Epithelial cell of esophagus (primary cell): Measurements from ENCODE around the gene ENOX1.

Experiments
- DNase-seq: peaks from one replicate; pipeline ENCODE4 v3.0.0; 2010; ENCODE audit warnings: low read depth
- H3K4me3 ChIP-seq: 2 replicates; pipeline ENCODE4 v1.5.1; 2011; ENCODE audit warnings: mild to moderate bottlenecking, low read length, control low read depth
- TF ChIP-seq, protein P1 (sequence below): IDR thresholded peaks from 2 replicates; pipeline ENCODE4 v1.5.1; 2011; ENCODE audit warnings: low read depth, mild to moderate bottlenecking, low read length, control low read depth, inconsistent platforms; ENCODE audit not compliant: insufficient read depth; ENCODE audit errors: missing control alignments

The ENOX1 gene

DNA sequence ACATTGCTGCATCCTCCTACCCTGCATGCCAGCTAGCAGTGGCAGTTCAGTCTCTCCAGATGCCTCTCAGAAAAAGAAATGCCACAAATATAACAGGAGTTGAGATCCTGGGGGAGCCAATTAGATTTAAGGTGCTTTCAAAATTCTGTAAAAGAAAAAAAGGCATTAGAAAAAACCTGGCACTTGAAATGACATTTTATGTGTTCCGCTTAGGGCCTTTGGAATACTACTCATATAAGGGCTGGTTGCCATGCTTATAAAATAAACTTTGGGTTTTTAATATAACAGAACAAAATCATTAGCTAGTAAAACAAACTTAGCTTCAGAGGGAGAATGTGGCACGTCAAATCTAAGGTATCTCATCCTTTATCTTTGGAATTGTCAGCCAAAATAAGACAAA is 104.1 kb downstream of the ENOX1 start:
- TF ChIP-seq, protein P1, sequence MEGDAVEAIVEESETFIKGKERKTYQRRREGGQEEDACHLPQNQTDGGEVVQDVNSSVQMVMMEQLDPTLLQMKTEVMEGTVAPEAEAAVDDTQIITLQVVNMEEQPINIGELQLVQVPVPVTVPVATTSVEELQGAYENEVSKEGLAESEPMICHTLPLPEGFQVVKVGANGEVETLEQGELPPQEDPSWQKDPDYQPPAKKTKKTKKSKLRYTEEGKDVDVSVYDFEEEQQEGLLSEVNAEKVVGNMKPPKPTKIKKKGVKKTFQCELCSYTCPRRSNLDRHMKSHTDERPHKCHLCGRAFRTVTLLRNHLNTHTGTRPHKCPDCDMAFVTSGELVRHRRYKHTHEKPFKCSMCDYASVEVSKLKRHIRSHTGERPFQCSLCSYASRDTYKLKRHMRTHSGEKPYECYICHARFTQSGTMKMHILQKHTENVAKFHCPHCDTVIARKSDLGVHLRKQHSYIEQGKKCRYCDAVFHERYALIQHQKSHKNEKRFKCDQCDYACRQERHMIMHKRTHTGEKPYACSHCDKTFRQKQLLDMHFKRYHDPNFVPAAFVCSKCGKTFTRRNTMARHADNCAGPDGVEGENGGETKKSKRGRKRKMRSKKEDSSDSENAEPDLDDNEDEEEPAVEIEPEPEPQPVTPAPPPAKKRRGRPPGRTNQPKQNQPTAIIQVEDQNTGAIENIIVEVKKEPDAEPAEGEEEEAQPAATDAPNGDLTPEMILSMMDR, result no peak
- no peak for DNase-seq
- H3K4me3 ChIP-seq, result no peak overlapping the region

GRCh38 chr13:43676320-43676719 is 110.5 kb downstream of the ENOX1 start:
- H3K4me3 ChIP-seq, result no peak overlapping the region
- DNase-seq, result no peak
- TF ChIP-seq, protein P1, result no peak

- DNase-seq, result no peak
- H3K4me3 ChIP-seq, result no peak overlapping the region
- TF ChIP-seq, protein P1, result no peak
Observed at GRCh38 chr13:43675577-43675976, 111.2 kb downstream of the ENOX1 start.

GRCh38 chr13:43669964-43670363 is 116.8 kb downstream of the ENOX1 start:
- TF ChIP-seq, protein P1, result no peak

GRCh38 chr13:43669101-43669500 is 117.7 kb downstream of the ENOX1 start:
- H3K4me3 ChIP-seq, result no peak overlapping the region
- TF ChIP-seq, protein P1, result no peak
- DNase-seq, result no peak

More at GRCh38 chr13:43669964-43670363, 116.8 kb downstream of the ENOX1 start:
- no peak for DNase-seq
- no peak overlapping the region for H3K4me3 ChIP-seq

DNA sequence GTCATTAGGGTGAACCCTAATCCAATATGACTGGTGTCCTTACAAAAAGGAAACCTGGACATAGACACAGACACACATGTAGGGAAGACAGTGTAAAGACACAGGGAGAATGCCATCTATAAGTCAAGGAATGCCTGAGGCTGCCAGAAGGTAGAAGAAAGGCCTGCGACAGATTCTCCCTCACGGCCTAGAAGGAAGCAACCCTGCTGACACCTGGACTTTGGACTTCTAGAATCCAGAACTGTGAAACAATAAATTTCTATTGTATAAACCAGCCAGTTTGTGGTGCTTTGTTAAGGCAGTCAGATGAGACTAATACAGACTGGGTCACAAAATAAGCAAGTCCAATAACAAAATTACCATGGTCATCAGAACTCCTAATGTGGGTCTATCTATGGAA is 120.4 kb downstream of the ENOX1 start:
- TF ChIP-seq, protein P1, result no peak
- H3K4me3 ChIP-seq, result no peak overlapping the region
- DNase-seq, result no peak

- no peak overlapping the region for H3K4me3 ChIP-seq
- DNase-seq, result no peak
- TF ChIP-seq, protein P1, result no peak
Observed at GRCh38 chr13:43665388-43665787, 121.4 kb downstream of the ENOX1 start.
